ENCODE measurements around the gene TNRC6B.
A peak's percentile ranks its signal among the peaks of the same experiment; 100 is the strongest.

The TNRC6B gene

DNA sequence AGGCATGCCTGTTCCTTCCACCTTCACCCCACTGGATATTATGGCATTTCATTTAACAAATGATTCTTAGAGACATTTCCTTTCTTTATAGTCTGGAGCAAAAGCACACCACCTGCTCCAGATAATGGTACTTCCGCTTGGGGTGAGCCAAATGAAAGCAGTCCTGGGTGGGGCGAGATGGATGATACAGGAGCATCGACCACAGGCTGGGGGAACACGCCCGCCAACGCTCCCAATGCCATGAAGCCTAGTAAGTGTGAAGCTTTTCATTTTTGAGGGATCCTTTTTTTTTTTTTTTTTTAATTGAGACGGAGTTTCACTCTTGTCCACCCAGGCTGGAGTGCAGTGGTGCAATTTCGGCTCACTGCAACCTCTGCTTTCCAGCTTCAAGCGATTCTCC lies 92.3 kb downstream of the TNRC6B start:
- Mint-ChIP-seq H3K4me3 (no peak overlapping the region), H3K36me3 (peaks cover 14% of the 10 kb centered on the region), H3K4me1 (peaks cover 56% of the 10 kb centered on the region), H3K27me3 (no peaks in the 10 kb centered on the region), H3K27ac (no peak overlapping the region), H3K9me3 (no peaks in the 10 kb centered on the region)

DNA sequence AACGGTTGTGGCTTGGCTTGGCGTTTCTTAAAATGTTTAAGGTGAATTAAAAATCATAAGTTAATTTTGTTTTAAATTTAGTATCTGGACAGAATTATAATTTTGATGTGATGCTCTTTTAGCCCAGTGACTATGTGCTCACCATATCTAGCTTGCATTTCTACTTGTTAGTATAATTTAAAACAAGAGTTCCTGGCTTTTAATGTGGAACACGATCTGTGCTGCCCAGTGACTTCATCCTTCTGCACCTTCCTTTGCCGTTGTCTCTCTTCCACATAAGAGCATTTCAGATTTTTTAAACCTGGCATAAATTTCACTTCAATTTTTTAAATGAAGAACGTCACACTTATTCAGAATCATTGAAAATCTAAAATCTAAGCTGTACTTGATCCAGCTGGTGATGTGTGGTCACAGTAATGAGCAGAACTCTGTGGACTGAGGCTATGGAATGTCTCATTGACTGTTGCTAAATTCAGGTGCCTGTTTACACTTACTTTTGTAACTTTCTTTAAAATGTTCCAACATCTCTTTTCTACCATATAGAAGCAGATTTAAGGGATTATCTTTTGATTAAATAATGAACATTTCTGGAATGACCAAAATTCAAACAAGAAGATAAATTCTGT lies 93.1 kb downstream of the TNRC6B start:
- Mint-ChIP-seq H3K4me3 (no peak overlapping the region), H3K9me3 (no peaks in the 10 kb centered on the region), H3K27me3 (no peaks in the 10 kb centered on the region), H3K36me3 (peaks cover 5% of the 10 kb centered on the region), H3K4me1 (peaks cover 56% of the 10 kb centered on the region), H3K27ac (peak overlapping the region; percentile 80)

DNA sequence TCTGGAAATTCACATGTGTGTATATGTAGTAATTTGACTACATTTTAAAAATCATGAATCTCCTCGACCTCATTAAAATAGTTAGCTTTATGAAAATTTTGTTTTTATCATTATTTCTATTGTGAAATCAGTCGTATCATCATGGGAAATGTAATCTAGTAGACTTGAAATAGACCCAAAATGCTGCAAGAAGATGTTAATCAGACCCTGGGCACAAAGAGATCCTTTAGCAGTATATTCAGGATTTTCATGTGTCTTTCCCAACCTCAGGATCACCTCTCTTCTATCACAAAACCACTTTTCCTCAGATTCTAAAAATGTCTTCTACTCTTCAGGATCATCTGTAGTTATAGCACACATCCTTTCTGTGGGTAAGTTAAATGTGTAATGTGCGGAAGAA lies 93.7 kb downstream of the TNRC6B start:
- no peak overlapping the region for H3K4me3 Mint-ChIP-seq
- no peaks in the 10 kb centered on the region for H3K9me3 Mint-ChIP-seq
- peaks cover 4% of the 10 kb centered on the region for H3K36me3 Mint-ChIP-seq
- H3K27ac Mint-ChIP-seq = peak overlapping the region; percentile 5
- peaks cover 56% of the 10 kb centered on the region for H3K4me1 Mint-ChIP-seq
- no peaks in the 10 kb centered on the region for H3K27me3 Mint-ChIP-seq

DNA sequence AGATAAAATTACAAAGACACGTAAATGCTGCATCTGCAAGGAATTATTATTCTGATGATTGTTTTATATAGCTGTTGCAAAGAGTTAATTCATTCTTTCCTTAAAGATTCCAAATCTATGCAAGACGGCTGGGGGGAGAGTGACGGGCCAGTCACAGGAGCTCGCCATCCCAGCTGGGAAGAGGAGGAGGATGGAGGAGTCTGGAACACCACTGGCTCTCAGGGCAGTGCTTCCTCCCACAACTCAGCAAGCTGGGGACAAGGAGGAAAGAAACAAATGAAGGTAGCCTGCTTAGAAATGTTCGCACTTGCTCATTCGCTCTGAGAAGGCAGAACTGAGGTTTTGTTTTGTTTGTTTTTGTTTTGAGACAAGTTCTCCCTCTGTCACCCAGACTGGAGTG lies 95.6 kb downstream of the TNRC6B start:
- Mint-ChIP-seq H3K36me3 (peaks cover 11% of the 10 kb centered on the region), H3K27me3 (no peaks in the 10 kb centered on the region), H3K9me3 (no peaks in the 10 kb centered on the region), H3K4me1 (peaks cover 64% of the 10 kb centered on the region), H3K27ac (peak overlapping the region; percentile 55), H3K4me3 (no peak overlapping the region)

DNA sequence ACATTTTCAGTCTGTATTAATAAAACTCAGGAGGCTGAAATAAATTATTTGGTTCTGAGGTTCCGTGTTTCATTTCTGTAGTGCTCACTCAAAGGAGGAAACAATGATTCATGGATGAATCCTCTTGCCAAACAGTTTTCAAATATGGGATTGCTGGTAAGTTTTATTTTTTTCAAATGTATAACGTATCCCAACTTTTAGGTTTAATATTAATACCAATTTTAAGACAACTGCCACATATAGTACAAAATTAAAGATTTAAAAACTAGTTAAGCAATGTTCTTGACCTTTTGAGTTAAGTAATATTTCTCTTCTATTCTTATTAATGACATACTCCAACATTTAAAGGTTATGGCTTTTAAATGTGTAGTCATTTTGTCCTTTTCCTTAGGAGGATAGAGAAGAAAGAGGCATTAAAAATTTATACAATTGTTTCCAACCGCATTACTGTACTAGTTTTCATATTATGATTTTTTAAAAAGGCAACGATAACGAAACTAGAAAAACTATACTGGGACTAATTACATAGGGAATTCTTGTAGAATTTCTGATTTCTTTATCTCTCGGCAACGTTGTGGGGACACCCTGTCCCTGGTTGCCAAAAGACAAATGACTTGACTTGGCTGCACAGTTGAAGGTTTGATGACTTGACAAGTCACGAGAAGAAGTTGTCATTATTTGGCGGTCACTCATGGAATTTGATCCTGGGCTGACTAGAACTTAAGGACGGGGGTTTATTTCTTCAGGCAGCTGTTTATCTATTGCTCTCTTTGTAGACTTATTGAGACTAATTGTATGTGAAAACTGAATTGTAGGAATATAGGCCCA lies 99.5 kb downstream of the TNRC6B start:
- peaks cover 20% of the 10 kb centered on the region for H3K36me3 Mint-ChIP-seq
- peak overlapping the region; percentile 7 for H3K4me3 Mint-ChIP-seq
- H3K27ac Mint-ChIP-seq = peak overlapping the region; percentile 89
- no peaks in the 10 kb centered on the region for H3K9me3 Mint-ChIP-seq
- H3K27me3 Mint-ChIP-seq = no peaks in the 10 kb centered on the region
- H3K4me1 Mint-ChIP-seq = peaks cover 69% of the 10 kb centered on the region

DNA sequence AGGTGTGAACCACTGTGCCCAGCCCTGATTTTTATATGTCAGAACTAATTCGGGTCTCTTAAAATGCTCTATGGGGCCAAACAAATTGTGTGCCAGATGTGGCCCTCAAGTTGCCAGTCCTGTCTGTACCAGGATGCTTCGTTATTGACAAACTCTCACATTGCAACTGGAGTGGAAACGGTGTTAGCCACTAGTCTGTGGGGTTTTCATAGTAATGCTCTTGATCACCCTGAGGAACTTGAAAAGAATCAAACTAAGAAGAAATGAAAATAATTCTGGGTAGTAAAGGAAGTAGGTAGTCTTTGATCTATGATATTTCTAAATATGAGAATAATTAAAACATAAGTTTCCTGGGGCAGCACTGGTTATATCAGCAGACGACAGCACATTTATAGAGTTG lies 101.3 kb downstream of the TNRC6B start:
- Mint-ChIP-seq H3K36me3 (peaks cover 16% of the 10 kb centered on the region), H3K27me3 (no peaks in the 10 kb centered on the region), H3K4me1 (peaks cover 64% of the 10 kb centered on the region), H3K4me3 (peak overlapping the region; percentile 37), H3K9me3 (no peaks in the 10 kb centered on the region), H3K27ac (peak overlapping the region; percentile 88)

DNA sequence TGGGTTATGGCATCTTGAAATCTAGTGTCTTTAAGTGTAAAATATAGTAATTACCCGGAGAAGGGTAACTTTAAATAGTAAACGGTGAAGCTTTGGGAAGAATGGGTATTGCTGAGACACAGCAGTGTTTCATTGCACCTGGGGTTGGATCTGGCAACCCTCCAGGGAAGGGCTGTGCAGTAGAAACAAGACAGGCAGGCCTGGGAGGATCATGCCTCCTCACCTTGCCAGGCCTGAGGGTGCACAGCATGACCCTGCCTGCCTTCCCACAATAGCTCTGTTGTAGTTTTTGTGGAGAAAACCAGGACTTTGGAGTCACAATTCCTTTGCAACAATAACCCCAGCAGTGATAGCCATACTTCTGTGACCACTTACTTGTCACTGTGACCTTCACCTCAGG lies 104.0 kb downstream of the TNRC6B start:
- Mint-ChIP-seq H3K9me3 (no peaks in the 10 kb centered on the region), H3K27me3 (no peaks in the 10 kb centered on the region), H3K4me1 (peaks cover 68% of the 10 kb centered on the region), H3K27ac (no peak overlapping the region), H3K36me3 (peaks cover 30% of the 10 kb centered on the region), H3K4me3 (no peak overlapping the region)

DNA sequence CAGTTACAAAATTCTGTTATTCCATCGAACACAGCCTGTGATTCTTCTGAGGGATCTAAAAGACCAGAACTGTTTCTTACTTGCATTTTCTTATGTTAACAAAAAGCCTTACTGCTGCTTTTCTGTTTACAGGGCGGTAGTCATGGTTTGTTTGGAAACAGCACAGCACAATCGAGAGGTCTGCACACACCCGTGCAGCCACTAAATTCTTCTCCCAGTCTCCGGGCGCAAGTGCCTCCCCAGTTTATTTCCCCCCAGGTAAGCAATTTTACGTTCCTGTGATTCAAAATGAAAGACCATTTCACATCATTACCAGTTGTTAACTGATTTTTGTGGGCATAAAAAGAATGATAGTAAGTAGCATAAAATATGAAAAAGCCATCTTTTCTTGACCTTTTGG lies 107.8 kb downstream of the TNRC6B start:
- no peaks in the 10 kb centered on the region for H3K27me3 Mint-ChIP-seq
- H3K27ac Mint-ChIP-seq = peak overlapping the region; percentile 60
- peaks cover 69% of the 10 kb centered on the region for H3K4me1 Mint-ChIP-seq

DNA sequence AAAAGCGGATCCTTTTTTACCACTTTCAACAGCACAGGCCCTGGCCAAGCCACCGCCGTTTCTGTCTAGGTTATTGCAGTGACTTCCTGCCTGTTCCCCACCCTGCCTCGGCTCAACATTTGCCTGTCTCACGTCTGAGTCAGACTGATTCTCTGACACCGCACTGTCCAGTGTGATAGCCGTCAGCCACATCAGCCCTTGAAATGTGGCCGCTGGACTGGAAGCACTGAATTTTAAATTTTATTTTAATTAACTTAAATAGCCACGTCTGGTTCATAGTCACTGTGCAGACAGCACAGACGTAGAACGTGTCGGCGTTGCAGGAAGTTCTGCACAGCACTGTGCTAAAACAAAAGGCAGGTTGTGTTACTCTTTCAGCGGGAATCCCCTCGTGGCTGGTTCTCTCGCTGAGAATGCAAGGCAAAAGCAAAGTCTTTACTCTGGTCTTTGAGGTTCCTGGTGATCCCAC lies 112.3 kb downstream of the TNRC6B start:
- Mint-ChIP-seq H3K27ac (peak overlapping the region; percentile 97), H3K4me1 (peaks cover 75% of the 10 kb centered on the region), H3K4me3 (peak overlapping the region; percentile 75), H3K9me3 (no peaks in the 10 kb centered on the region), H3K27me3 (no peaks in the 10 kb centered on the region), H3K36me3 (peaks cover 24% of the 10 kb centered on the region)

More for the DNA sequence above, 107.8 kb downstream of the TNRC6B start:
- Mint-ChIP-seq H3K9me3 (no peaks in the 10 kb centered on the region), H3K36me3 (peaks cover 32% of the 10 kb centered on the region), H3K4me3 (no peak overlapping the region)

DNA sequence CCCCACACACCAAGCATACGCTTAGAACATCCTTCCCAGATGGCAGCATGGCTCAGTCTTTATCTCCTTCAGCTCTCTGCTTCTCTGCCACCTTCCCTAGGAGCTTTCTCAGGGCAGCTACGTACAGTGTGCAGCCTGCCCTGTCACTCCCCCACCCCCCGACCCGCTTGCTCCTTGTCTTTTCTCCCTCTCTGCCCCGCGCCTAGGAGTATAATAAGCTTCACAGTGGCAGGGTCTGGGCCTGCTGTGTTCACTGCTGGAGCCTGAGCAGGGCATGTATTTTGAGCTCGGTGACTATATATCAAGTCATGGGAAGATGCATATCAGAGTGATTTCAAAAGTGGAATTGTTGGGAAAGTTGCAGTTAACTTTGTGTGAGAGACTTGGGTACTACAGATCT lies 112.8 kb downstream of the TNRC6B start:
- peaks cover 24% of the 10 kb centered on the region for H3K36me3 Mint-ChIP-seq
- no peaks in the 10 kb centered on the region for H3K9me3 Mint-ChIP-seq
- H3K4me3 Mint-ChIP-seq = peak overlapping the region; percentile 75
- peak overlapping the region; percentile 97 for H3K27ac Mint-ChIP-seq
- H3K27me3 Mint-ChIP-seq = no peaks in the 10 kb centered on the region
- peaks cover 75% of the 10 kb centered on the region for H3K4me1 Mint-ChIP-seq

DNA sequence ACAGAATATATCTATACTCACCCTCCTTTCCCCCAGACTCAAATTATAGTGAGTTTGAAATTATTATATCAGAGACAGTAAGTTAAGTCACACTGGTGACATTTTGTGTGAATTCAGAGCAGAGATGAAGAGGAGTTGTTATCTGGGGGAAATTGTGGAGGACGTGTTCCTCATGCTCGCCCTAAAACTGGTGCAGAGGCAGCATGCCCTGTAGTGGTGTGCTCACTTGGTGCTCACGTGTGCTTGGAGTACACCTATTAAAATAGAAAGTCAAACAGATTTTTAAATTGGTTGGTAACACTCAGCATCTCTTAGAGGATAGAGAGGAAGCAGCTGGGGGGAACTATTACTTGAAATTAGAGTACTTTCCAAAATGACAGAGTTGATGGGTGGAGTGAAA lies 117.0 kb downstream of the TNRC6B start:
- peaks cover 10% of the 10 kb centered on the region for H3K36me3 Mint-ChIP-seq
- H3K4me3 Mint-ChIP-seq = no peak overlapping the region
- H3K27ac Mint-ChIP-seq = peak overlapping the region; percentile 19
- H3K27me3 Mint-ChIP-seq = no peaks in the 10 kb centered on the region
- H3K9me3 Mint-ChIP-seq = no peaks in the 10 kb centered on the region
- peaks cover 50% of the 10 kb centered on the region for H3K4me1 Mint-ChIP-seq

DNA sequence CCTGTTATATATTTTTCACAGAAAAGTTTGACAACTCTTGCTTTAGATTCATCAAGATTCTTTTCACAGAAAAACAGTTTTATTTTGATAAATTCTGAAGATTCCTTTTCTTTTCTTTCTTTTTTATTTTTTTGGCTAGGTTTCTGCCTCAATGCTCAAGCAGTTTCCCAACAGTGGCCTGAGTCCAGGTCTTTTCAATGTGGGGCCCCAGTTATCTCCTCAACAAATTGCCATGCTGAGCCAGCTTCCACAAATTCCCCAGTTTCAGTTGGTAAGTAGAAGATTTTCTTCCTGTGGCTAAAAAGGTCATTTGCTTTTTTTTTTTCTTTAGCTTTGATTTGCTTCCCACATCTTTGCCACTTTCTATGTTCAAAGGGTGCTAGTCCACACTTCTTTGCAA lies 122.6 kb downstream of the TNRC6B start:
- Mint-ChIP-seq H3K4me3 (no peak overlapping the region), H3K27me3 (no peaks in the 10 kb centered on the region), H3K36me3 (peaks cover 11% of the 10 kb centered on the region), H3K9me3 (no peaks in the 10 kb centered on the region), H3K27ac (peak overlapping the region; percentile 10), H3K4me1 (peaks cover 16% of the 10 kb centered on the region)

DNA sequence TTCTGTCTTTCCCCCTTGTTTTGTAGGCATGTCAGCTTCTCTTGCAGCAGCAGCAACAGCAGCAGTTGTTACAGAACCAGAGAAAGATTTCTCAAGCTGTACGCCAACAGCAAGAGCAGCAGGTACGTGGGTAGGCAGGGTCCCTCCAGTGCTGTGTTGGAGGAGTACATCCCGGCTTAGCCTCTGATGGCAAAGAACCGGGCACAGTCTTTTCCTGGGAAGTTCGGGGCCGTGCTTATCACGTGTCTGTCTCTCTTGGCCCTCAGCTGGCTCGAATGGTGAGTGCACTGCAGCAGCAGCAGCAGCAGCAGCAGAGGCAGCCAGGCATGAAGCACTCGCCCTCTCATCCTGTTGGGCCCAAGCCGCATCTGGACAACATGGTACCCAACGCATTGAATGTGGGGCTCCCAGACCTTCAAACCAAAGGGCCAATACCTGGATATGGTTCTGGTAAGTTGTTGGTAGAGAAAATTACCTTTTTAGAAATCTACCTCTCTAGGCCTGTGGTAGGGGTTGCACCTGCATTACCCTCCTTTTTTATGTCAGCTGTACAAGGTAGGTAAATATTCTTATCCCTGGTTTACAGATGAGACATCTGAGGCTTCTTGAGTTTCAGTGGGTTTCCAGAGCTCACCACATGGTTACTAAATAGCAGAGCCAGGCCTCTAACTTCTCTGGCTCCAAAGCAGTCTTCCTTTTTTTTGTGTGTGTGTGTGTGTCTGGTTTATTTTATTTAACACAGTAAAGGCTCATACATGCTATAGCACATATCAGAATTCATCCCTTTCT lies 123.4 kb downstream of the TNRC6B start:
- Mint-ChIP-seq H3K27ac (no peak overlapping the region), H3K36me3 (peaks cover 10% of the 10 kb centered on the region), H3K4me3 (no peak overlapping the region), H3K4me1 (peaks cover 19% of the 10 kb centered on the region), H3K27me3 (no peaks in the 10 kb centered on the region), H3K9me3 (no peaks in the 10 kb centered on the region)

DNA sequence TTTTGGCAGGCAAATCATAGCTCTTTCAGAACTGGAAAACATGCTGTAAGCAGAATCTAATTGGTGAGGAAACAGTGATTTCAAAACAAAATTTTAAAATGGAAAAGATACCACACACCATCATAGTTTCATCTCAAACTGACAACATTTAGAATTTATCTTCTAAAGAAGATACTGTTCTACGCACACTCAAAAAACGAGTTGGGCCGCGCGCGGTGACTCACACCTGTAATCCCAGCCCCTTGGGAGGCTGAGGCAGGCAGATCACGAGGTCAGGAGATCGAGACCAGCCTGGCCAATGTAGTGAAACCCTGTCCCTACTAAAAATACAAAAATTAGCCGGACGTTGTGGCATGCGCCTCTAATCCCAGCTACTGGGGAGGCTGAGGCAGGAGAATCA lies 124.4 kb downstream of the TNRC6B start:
- Mint-ChIP-seq H3K36me3 (peaks cover 10% of the 10 kb centered on the region), H3K9me3 (no peaks in the 10 kb centered on the region), H3K27ac (no peak overlapping the region), H3K27me3 (no peaks in the 10 kb centered on the region), H3K4me3 (no peak overlapping the region), H3K4me1 (peaks cover 22% of the 10 kb centered on the region)

DNA sequence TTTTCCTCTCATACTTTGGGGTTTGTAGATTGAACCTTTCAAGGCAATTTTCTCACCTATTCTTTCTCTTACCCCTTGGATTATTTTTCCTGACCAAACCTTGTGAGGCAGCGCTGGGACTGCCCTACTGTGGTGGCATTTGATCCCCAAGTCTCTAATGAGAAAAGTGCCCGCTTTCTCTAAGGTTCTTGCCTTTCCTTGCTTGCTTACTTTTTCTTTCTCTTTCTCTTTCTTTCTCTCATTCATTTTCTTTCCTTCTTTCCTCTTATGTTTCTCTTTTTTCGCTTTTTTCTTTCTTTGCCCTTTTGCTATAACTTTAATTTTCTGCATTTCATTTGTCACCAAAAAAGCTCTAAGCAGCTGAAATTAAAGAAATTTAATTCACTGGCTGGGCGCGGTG lies 127.9 kb downstream of the TNRC6B start:
- no peaks in the 10 kb centered on the region for H3K27me3 Mint-ChIP-seq
- peaks cover 43% of the 10 kb centered on the region for H3K4me1 Mint-ChIP-seq
- peaks cover 19% of the 10 kb centered on the region for H3K36me3 Mint-ChIP-seq
- no peaks in the 10 kb centered on the region for H3K9me3 Mint-ChIP-seq
- H3K4me3 Mint-ChIP-seq = no peak overlapping the region
- H3K27ac Mint-ChIP-seq = peak overlapping the region; percentile 63

All from activated naive CD4-positive, alpha-beta T cell treated with anti-CD3 and anti-CD28 coated beads, Interleukin-2, amount 50 U/mL, for 24 hours (primary cell).